HG02588 (cell line): ENCODE measurements around the gene BMP8A.
"Not testable (repeated sequence)": the region's sequence is repeated elsewhere in the genome, so short reads cannot be mapped to it uniquely, and the experiment has no call there.

Source experiments
- ATAC-seq: cut with Tn5 transposase; IDR thresholded peaks from one replicate; pipeline ENCODE4 v1.9.1; 2021; ENCODE audit warnings: mild to moderate bottlenecking, moderate library complexity; ENCODE audit not compliant: unreplicated experiment

BMP8A gene

GRCh38 chr1:39525366-39526165, 34.1 kb downstream of the BMP8A start:
- ATAC-seq = peak; percentile 95

DNA sequence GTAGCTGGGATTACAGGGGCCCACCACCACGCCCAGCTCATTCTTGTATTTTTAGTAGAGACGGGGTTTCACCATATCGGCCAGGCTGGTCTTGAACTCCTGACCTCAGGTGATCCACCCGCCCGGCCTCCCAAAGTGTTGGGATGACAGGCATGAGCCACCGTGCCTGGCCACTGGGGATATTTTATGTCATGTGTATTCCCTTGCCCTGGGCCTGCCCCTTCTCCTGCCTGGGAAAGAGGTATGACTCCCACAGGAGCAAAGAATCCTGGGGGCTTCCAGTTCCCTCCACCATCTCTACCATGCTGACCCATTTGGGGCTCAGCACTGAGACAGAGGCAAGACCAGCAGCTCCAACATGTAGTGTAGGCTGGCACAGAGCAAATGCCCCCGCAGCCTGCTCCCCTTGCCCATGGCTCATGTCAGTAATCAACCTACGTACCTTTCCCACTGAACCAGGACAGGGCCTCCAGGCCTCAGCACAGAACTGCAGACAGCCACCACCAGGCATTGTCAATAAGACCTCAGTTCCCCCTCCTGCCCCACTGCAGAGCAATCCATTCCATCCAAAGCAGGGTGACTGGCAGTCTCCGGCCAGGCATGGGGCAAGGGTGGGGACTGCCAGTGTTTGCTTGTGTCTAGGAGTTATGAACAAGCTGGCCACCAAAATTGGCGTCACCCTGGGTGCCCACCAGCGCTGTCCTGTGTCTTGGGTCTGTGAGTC, 35.2 kb downstream of the BMP8A start:
- no peak for ATAC-seq

DNA sequence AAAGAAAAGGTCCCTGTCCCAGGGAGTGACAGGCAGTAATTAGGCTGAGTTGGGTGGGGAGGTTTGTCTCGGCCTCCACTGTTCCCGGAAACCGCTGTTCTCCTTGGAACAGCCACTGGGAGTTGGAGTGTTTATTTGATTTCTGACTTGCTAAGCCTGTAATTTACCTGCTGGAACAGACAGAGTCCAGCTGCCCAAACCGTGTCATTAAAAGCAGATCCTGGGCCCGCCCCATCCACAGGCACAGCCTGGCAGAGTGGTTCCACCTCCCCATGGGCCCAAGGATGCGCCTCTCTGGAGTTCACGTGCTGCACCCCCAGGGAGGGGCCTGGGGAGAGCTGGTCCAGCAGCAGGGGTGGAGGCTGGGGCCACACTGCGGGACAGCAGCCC, 35.7 kb downstream of the BMP8A start:
- not testable (repeated sequence) for ATAC-seq

DNA sequence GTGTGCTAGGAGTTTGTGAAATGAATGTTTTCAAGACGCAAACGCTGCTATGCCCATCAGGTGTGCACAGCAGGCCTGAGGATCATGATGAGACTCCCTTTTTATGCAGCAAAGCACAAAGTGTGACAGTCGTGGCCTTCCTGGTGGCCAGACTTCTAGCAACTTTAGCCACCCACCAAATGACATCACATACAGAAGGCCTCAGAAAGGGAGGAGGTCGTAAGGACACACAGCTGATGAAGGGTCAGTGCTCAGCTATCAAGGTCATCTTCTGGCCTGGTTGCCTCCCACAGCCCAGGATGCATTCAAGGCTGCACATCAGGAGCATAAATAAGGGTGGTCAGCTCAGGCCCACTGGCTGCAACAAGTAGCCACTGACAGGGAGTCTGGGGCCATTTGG, 36.6 kb downstream of the BMP8A start:
- ATAC-seq = no peak

DNA sequence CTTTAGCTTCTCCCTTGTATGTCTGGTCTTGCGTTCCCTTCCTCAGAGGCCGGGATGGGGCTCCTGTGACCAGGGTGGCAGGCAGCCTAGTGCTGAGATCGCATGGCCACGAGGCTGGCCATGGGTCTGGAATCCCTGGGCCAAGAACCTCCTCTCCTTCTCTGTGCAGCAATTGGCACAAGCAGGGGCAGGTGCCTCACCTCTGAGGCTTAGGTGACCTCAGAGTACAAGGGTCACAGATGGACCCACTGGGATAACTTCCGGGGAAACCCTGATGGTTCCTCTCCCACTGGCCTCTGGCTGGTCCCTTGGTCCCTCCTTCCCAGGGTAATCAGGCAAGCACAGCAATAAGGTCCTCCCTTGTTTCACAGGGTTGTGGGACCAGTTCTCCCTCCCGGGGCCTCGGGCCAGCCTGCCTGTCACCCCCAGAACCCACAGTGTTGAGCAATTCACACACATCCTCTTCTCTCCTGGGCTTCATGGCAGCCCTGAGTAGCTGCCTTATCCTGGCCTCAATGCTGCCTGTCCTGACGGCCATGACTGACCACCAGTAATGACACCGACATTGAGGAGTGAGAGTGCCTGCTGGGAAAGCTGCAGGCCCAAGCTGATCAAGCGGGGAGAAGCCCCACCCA, 38.6 kb downstream of the BMP8A start:
- ATAC-seq = no peak

- ATAC-seq = no peak
Observed at GRCh38 chr1:39531526-39531925, 40.1 kb downstream of the BMP8A start.

GRCh38 chr1:39533442-39533841, 42.0 kb downstream of the BMP8A start:
- ATAC-seq = no peak

DNA sequence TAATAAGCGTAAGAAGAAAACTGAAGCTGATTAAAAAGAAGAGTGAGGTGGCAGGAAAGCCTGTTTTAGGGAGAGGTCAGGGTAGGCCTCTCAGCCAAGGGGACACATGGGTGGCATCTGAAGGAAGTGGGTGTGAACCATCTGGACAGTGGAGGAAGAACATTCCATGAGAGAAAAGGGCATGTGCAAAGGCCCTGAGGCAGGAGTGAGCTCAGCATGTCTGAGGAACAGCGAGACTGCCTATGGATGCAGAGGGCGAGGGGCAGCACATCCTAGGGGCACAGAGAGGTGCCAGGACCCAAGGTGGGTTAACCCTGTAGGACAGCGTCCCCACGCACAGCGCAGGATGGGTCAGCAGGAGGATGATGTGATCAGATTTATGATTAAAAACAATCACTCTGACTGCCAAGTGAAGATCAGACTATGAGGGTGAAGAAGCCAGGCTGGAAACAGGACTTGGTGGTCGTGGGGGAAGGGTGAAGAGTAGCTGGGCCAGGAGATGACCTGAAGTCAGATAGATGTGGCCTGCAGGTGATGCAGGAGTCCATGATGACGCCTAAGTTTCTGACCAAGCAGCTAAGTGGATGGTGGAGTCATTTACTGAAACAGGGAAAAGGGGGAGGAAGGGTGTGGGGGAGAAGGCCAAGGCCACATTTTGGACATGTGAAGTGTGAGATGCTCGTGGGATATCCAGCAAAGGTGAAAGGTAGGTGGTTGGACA, 47.3 kb downstream of the BMP8A start:
- no peak for ATAC-seq

DNA sequence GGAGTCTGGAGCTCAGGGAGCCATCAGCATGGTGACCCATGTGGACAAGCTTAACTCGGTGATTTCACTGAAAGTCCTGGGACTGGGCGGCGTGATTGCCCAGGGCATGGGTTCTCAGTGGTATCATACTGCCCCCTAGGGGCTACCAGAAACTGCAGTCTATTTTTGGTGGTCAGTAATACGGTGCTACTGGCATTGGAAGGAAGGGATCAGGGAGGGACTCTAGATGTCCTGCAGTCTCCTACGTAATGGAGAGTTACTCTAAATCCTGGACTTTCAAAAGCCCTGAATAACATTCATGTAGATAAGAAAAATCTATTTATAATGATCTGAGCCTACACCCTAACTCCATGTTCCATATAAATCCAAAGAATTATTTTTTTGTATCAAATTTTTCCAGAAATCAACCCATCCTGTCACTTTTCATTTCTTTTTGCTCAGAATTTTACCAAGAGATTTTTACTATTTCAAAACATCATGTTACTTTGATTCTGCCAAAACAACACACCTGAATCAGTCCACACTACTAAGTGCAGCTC, 47.9 kb downstream of the BMP8A start:
- no peak for ATAC-seq

DNA sequence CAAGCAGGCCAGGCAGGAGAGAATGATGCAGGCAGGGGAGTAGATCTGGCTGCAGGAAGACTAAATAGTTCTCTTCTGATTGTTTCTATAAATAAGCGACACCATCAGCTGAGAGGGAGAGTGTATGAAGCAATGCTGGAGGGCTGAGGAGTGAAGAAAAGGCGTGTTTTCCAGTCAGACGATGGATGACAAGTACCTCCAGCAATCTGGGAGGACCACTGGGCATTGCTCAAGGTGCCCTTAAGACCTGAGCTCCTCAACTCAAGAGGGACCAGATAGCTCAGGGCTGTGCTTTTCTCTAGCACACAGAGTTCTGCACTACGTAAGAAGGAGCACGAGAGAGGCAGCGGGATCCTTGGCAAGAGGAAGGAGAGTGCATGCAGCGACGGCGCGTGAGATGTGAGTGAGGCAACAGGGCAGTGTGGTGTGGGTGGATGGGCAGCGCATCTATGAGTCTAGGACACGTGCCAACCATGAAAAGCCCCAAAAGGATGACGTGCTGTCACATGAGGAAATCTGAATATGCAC, 49.1 kb downstream of the BMP8A start:
- no peak for ATAC-seq

DNA sequence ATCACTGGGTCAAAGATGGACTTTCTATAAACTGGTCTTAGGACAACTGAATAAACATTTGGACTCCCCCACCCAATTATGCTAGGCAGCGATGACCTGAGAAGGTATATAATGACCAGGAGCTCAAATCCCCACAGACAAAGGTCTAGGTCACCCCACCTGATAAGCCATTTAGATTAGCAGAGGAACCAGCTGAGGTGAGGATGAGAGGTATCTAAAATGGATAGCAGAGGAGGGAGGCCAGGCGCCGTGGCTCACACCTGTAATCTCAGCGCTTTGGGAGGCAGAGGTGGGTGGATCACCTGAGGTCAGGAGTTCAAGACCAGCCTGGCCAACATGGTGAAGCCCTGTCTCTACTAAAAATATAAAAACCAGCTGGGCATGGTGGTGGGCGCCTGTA, 51.5 kb downstream of the BMP8A start:
- ATAC-seq = no peak

DNA sequence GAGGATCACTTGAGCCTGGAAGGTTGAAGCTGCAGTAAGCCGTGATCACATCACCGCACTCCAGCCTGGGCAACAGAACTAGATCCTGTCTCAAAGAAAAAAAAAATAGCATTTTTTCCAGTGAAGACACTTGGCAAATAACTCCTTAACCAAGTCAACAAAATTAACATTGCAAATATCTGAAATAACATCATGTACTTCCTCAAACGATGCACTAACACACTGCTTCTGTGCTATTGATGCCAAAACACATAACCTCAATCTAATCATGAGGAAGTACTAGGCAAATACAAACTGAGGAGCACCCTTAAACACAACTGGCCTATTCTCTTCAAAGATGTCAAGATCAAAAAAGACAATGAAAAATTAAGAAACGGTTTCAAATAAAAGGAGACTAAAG, 52.9 kb downstream of the BMP8A start:
- no peak for ATAC-seq

GRCh38 chr1:39545531-39545930, 54.1 kb downstream of the BMP8A start:
- no peak for ATAC-seq

DNA sequence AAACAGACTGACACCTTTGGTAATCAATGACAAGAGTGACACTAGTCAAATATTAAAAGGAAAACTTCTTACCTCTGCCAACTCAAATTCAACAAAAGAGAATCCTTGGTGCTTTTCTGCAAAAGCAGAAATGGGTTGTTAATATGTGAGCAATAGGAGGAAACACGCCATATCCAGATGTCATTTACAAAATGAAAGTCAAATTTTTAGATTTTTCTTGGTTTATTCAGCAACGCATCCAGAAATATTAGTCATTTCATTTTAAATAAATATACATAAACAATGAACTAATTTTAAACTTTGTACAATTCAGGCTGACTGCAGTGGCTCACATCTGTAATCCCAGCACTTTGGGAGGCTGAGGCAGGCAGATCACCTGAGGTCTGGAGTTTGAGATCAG, 62.8 kb downstream of the BMP8A start:
- no peak for ATAC-seq

- no peak for ATAC-seq
Observed at GRCh38 chr1:39561279-39561678, 69.8 kb downstream of the BMP8A start.

DNA sequence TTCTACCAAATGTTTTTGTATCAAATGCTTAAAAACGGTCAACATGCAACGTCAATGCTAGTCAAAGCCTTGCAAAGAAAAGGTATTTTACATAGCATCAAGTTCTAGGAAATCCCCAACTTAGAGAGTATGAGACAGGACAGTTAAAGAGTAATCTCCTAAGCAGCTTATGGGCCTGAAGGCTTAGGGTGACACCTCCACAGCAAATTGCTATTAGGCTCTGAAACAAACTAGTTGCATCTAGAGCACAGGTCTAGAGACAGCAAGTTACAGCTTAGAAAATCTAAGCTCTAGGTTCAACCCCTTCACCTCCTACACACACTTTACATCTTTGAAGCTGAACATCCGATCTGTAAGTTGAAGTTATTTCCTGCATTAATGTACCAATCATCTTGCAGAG, 71.5 kb downstream of the BMP8A start:
- no peak for ATAC-seq

DNA sequence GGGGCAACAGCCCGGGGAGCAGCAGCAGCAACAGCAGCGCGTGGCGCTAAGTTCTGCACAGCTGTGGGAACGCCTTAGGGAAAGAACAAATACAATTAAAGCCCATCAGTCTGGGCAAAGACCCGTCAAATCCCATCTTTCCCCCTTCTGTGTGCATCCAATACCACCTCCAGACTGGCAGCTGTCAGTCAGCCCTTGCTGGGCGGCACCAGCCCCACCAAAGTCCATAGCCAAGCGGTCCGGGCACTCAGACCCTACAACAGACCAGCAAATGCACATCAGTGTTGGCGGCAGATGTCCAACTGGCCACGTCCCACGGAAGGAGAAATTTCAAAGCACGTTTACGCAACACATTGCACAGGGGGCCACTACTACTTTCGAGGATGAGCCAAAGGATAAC, 72.2 kb downstream of the BMP8A start:
- ATAC-seq = no peak

- no peak for ATAC-seq
Observed at GRCh38 chr1:39564340-39564739, 72.9 kb downstream of the BMP8A start.

DNA sequence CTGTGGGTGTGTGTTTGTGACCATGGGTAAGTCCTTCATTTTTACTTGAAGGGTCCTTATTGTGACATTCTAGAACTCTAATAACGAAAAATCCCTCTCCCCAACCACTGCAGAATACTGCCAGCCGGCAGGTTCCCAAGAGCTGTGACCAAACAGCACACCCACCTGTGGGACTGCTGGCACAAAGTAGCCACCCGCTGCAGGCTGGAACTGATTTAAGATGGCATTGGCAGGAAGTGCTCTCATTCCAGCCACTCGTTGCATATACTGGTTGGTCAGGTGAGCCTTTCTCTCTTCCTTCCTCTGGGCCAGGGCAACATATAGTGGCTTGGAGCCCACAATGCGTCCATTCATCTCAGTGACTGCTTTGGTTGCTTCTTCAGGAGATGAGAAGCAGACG, 73.5 kb downstream of the BMP8A start:
- no peak for ATAC-seq

- ATAC-seq = no peak
Observed at GRCh38 chr1:39566441-39567137, 75.2 kb downstream of the BMP8A start.
